ENCODE data around the gene PDGFRA. TPM values are rescaled to one million over a fixed set of nuclear protein-coding genes. Genes with fewer than 3 reads are reported as not detected.

The PDGFRA gene
- polyA plus RNA-seq, 1 donor from 2014 or later: not detected

Other genes starting within 250 kb of the PDGFRA start
- 43.6 TPM for gene CHIC2, start 164.7 kb upstream of the PDGFRA start, polyA plus RNA-seq
- 1.2 TPM for gene GSX2, start 129.1 kb upstream of the PDGFRA start, polyA plus RNA-seq

All from IgD-negative memory B cell (primary cell).